DMS53 treated with DMSO at 0.1 percent for 48 hours (cell line): Measurements from ENCODE around the gene SLC2A3.
"Not testable (repeated sequence)": the region's sequence is repeated elsewhere in the genome, so short reads cannot be mapped to it uniquely, and the experiment has no call there.

Experiments used
- DNase-seq: peaks from one replicate; lab custom pipeline; 2025; ENCODE audit not compliant: unreplicated experiment; lab: John Stamatoyannopoulos, UW

The SLC2A3 gene

GRCh38 chr12:7951671-7952070 lies 15.7 kb upstream of the SLC2A3 start:
- no peak for DNase-seq

GRCh38 chr12:7950230-7950943 lies 14.4 kb upstream of the SLC2A3 start:
- DNase-seq = not testable (repeated sequence)

- no peak for DNase-seq
Measured at GRCh38 chr12:7948589-7949260, 12.7 kb upstream of the SLC2A3 start.

- DNase-seq = no peak
Measured at GRCh38 chr12:7947011-7947410, 11.0 kb upstream of the SLC2A3 start.

DNA sequence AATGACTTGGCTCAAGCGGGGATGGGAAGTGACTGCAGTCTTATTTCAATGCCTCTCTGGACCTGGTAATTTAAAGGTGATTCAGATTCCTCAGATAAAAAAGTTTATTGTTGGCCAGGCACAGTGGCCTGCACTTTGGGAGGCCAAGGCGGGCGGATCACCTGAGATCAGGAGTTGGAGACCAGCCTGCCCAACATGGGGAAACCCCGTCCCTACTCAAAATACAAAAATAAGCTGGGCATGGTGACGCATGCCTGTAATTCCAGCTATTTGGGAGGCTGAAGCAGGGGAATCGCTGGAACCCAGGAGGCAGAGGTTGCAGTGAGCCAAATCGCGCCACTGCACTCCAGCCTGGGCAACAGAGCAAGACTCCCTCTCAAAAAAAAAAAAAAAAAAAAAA lies 8.8 kb upstream of the SLC2A3 start:
- DNase-seq = not testable (repeated sequence)

GRCh38 chr12:7940906-7941305 lies 4.9 kb upstream of the SLC2A3 start:
- DNase-seq = no peak

GRCh38 chr12:7937833-7938506 lies 2.0 kb upstream of the SLC2A3 start:
- DNase-seq = no peak

GRCh38 chr12:7934889-7935492 lies 996 bp downstream of the SLC2A3 start:
- no peak for DNase-seq

DNA sequence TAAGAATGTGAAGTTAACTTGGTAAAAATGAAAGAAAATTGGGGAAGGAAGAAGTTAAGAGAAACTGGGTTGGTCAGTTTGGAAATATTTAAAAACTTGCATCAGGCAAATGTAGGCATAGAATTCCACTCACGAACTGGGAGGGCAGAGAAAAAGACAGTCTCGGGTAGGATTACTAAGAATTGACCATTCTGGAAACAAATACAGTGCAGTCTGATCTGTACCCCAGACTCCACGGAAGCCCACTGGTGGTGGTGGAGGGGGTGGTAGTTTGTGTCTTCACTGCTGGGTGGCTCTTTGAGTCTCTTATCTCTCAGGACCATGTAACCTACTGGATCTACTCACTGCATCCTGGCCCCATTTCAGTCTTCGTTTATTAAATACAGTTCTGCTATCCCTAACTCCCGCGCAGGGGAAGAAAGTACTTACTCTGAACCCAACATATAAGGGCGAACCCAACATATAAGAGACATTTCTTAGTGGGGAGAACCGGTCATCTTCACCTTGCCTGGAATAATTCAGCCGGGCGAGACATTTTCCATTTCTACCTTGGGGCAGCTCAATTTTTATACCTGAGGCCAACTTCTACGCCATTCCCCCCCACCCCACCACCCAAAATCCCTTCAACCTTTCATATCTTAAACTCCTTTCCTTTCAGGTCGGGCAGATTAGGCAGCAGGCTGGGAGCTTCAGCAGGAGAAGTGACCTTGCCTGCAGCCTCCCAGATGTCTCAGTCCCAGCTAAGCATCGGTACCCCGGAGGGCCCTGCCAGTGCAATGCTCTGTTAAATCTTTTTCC lies 1.7 kb downstream of the SLC2A3 start:
- DNase-seq = no peak

DNA sequence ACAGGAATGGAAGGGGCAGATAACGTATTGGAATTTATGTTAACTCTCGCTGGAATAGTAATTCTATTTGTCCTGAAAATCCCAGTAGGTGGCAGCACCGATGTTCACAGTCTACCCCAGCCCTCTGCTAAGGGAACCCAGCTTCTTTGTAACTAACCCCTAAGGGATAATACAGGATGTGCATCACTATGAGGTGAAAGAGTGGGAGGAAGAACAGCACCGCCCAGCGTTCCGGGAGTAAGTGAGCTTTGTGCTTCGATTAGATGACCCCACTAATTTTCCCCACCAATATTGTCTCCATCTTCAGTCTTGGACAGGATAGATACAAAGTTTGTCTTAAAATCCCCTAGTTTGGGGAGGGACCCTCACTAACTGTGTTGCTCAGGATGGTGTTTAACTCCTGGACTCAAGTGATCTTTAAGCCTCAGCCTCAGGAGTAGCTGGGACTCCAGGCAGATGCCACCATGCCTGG lies 2.7 kb downstream of the SLC2A3 start:
- peak; percentile 55 for DNase-seq

GRCh38 chr12:7932599-7933240 lies 3.3 kb downstream of the SLC2A3 start:
- not testable (repeated sequence) for DNase-seq

GRCh38 chr12:7929083-7929792 lies 6.7 kb downstream of the SLC2A3 start:
- DNase-seq = no peak

- DNase-seq = no peak
Measured at GRCh38 chr12:7927470-7927869, 8.5 kb downstream of the SLC2A3 start.

DNA sequence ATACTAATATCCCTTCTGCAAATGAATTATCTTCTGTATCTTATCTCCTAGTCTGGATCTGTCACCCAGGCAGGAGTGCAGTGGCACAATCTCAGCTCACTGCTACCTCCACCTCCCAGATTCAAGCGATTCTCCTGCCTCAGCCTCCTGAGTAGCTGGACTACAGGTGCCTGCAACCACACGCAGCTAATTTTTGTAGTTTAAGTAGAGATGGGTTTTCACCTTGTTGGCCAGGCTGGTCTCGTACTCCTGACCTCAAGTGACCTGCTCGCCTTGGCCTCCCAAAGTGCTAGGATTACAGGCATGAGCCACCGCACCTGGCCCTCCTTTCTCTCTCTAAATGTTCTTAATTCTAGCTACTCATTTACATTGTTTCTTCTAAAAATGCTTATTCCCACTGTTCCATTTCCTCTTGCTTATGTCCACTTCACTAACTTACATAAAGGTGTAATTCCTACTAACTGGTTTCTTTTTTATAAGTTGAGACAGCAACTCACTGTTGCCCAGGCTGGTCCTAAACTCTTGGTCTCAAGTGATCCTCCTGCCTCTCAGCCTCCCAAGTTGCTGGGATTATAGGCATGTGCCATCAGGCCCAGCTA lies 9.8 kb downstream of the SLC2A3 start:
- not testable (repeated sequence) for DNase-seq

- DNase-seq = no peak
Measured at GRCh38 chr12:7923241-7924236, 12.4 kb downstream of the SLC2A3 start.

GRCh38 chr12:7921181-7921580 lies 14.8 kb downstream of the SLC2A3 start:
- DNase-seq = not testable (repeated sequence)

- not testable (repeated sequence) for DNase-seq
Measured at GRCh38 chr12:7918268-7918590, 17.8 kb downstream of the SLC2A3 start.
